Measurements from ENCODE around the gene NR5A1.

NR5A1 gene

DNA sequence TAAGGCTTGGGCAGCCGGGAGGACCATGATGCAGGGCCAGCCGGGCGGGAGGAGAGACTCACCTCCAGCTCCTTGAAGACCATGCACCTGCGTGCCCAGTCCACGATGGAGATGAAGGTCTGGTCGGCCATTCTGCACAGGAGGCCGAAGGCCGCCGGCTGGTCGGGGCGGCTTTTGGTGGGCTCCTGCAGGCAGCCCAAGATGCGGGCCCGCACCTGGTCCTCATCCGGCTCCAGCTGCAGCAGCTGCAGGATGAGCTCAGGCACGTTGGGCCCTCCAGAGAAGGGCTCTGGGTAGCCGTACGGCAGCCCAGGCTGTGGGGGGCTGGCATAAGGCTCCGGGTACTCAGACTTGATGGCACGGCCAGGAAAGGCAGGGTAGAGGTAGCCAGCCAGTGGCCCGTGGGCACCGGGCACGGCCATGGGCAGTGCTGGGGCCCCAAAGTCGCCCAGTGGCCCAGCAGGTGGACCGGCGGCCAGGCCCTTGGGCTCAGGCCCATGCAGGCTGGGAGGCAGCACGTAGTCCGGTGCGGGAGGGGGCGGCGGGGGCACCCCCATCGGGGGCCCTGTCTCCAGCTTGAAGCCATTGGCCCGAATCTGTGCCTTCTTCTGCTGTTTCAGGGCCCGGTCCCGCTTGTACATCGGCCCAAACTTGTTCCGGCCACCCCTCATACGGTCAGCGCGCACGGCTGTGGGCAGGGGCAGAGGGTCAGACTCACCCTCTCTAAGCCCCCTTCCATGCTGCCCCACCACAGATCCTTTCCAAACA is 7.0 kb downstream of the NR5A1 start:
- TF ChIP-seq, protein P1, sequence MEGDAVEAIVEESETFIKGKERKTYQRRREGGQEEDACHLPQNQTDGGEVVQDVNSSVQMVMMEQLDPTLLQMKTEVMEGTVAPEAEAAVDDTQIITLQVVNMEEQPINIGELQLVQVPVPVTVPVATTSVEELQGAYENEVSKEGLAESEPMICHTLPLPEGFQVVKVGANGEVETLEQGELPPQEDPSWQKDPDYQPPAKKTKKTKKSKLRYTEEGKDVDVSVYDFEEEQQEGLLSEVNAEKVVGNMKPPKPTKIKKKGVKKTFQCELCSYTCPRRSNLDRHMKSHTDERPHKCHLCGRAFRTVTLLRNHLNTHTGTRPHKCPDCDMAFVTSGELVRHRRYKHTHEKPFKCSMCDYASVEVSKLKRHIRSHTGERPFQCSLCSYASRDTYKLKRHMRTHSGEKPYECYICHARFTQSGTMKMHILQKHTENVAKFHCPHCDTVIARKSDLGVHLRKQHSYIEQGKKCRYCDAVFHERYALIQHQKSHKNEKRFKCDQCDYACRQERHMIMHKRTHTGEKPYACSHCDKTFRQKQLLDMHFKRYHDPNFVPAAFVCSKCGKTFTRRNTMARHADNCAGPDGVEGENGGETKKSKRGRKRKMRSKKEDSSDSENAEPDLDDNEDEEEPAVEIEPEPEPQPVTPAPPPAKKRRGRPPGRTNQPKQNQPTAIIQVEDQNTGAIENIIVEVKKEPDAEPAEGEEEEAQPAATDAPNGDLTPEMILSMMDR (conservative IDR thresholded peaks at IDR 0.05; ENCODE audit: low read depth, low read length): no peak
- no peak overlapping the region for H3K4me3 ChIP-seq (ENCODE audit: low read depth, low read length)
- DNase-seq (ENCODE audit: low read depth): no peak

DNA sequence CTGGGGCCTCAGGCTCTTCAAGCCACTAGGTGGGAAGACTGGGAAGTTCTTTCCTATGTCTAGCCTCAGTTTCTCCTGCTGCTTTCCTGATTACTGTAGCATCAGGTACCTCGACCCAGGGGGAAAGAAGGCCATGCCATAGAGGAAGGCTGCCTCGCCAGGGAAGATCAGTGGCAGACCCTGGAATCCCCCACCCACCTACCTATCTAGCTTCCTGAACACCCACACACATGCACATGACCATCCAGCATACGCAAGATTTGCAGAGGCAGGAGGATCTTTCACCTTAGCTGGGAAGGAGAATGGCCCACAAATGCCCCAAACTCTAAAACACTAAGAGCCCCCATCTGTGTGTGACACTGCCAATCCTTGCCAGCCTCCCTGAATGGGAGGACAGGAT is 8.0 kb downstream of the NR5A1 start:
- TF ChIP-seq, protein P1 (conservative IDR thresholded peaks at IDR 0.05; ENCODE audit: low read depth, low read length): no peak
- H3K4me3 ChIP-seq (ENCODE audit: low read depth, low read length): no peak overlapping the region
- DNase-seq (ENCODE audit: low read depth): no peak

DNA sequence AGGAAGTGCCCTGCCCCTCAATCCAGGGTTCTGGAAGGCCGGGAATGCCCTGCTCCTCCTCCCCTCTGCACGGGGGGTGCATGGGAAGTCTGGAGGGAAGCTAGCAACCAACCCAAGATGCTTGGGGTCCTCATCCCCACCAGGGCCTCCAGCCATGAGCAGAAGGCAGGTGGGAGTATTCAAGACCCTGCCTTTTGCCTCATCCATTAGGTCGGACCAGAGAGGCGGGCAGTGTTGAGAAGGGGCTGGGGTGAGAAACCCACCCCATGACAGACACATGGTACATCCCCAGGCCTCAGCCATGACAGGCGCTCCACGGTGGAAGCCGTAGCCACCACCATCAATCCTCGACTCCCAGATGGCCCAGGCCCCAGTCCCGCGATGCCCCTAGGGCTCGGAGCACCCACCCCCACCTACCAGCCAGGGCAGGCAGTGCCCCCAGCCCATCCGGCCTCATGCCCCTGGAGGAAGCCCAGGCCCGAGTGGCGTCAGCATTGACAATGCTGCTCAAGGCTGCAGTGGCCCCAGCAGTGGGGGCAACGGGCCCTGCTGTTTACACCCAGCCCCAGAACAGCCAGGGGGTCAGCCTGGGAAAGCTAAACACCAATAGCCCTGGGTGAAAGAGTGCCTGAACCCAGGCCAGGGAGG is 8.6 kb downstream of the NR5A1 start:
- DNase-seq (ENCODE audit: low read depth): no peak
- H3K4me3 ChIP-seq (ENCODE audit: low read depth, low read length): no peak overlapping the region
- TF ChIP-seq, protein P1 (conservative IDR thresholded peaks at IDR 0.05; ENCODE audit: low read depth, low read length): no peak

DNA sequence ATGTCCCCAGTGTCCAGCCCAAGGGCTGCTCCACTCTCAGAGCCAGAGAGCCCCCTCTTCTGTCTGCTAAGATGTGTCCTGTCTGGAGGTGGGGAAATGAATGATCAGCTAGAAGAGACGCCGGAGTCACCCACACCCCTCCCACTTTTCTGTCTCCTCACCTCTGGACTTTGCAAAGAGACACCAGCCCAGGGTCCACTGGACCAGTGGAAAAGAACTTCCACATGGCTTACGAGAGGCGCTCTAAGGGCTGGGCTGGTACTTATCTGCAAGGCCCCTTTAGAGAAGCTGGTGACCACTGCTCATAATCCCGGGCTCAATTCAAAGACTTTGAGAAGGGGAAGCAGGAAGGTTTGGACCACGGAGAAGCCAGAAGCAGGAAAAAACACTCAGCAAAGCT is 9.2 kb downstream of the NR5A1 start:
- DNase-seq (ENCODE audit: low read depth): no peak
- no peak overlapping the region for H3K4me3 ChIP-seq (ENCODE audit: low read depth, low read length)
- TF ChIP-seq, protein P1 (conservative IDR thresholded peaks at IDR 0.05; ENCODE audit: low read depth, low read length): no peak

GRCh38 chr9:124497441-124497840 is 9.8 kb downstream of the NR5A1 start:
- TF ChIP-seq, protein P1 (conservative IDR thresholded peaks at IDR 0.05; ENCODE audit: low read depth, low read length): no peak
- H3K4me3 ChIP-seq (ENCODE audit: low read depth, low read length): no peak overlapping the region
- no peak for DNase-seq (ENCODE audit: low read depth)

DNA sequence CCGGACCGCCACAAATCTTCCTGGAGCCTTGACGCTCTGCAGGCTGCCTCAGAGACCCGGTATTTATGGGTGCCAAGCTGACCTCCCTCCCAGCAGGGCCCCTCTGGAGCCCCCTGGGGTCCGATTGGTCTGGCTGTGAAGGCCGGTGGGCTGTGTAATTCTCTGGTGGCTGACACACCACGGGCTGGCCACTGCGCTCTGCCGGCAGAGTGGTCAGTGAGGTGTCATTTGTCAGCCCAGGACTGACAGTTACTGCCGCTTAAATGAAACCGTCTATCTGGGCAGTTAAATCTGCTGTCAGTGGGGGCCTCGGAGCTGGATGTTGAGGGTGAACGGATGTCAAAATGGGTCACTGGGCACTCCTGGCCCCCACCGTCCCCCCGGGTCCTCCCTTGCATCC is 10.7 kb downstream of the NR5A1 start:
- no peak overlapping the region for H3K4me3 ChIP-seq (ENCODE audit: low read depth, low read length)
- TF ChIP-seq, protein P1 (conservative IDR thresholded peaks at IDR 0.05; ENCODE audit: low read depth, low read length): no peak
- no peak for DNase-seq (ENCODE audit: low read depth)

DNA sequence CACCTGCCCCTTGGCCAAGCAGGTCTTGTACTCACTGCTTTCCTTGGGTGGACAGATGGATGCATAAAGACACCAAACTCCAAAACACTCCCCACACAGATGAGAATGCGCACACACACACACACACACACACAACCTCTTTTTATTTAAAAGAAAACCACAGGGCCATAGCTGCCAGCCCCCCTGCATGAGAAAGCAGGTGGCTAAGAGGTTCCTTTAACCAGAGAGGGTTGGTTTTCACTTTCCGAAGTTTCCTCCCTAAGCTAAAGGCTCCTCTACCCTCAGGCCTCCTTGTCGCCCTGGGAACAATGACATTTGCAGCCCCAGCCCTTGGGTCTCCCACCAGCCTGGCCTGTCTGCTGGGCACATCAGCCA is 11.1 kb downstream of the NR5A1 start:
- H3K4me3 ChIP-seq (ENCODE audit: low read depth, low read length): no peak overlapping the region
- TF ChIP-seq, protein P1 (conservative IDR thresholded peaks at IDR 0.05; ENCODE audit: low read depth, low read length): no peak
- no peak for DNase-seq (ENCODE audit: low read depth)

Measured in choroid plexus epithelial cell (primary cell).